ENCODE data around the gene PAK5. TPM values are rescaled to one million over a fixed set of nuclear protein-coding genes. Genes with fewer than 3 reads are reported as not detected.

PAK5 gene
- total and polyA plus RNA-seq, 4 donors, result 0.03 to 0.51 (median 0.16) TPM

- peak; percentile 64 to 83 (median 75) for DNase-seq
- Histone ChIP-seq H3K27ac (ENCODE audit: low read depth in 1 of 2, low read length in 1 of 2) (no peak overlapping the region), H3K4me1 (ENCODE audit: control insufficient read depth in 5 of 5, insufficient read depth in 5 of 5, low read length in 5 of 5) (no peaks in the 10 kb centered on the region), H3K4me3 (no peak overlapping the region), H3K36me3 (ENCODE audit: control insufficient read depth in 4 of 4, insufficient read depth in 4 of 4, low read length in 4 of 4) (no peaks in the 10 kb centered on the region), H3K9ac (ENCODE audit: insufficient read depth in 1 of 2, low read length in 2 of 2) (no peak overlapping the region), H3K9me3 (ENCODE audit: control insufficient read depth in 4 of 4, insufficient read depth in 3 of 4, low read length in 3 of 4) (no peaks in the 10 kb centered on the region), H3K27me3 (ENCODE audit: control insufficient read depth in 3 of 3, insufficient read depth in 3 of 3, low read length in 2 of 3) (no peaks in the 10 kb centered on the region)
- no peak for ATAC-seq (ENCODE audit: insufficient read depth, low FRiP score)
- WGBS, 2 donors, result 5 to 6% methylated on average over 10 of the region's 10 CpGs
- peak; percentile 59 for TF ChIP-seq CTCF (IDR thresholded peaks at IDR 0.05; ENCODE audit: control extremely low read depth, extremely low read depth)
Measured at GRCh38 chr20:9616833-9617461, 221.9 kb downstream of the PAK5 start.

- no peaks in the 10 kb centered on the region for H3K4me1 ChIP-seq (ENCODE audit: control insufficient read depth in 5 of 5, insufficient read depth in 5 of 5, low read length in 5 of 5)
- H3K27ac ChIP-seq (ENCODE audit: low read depth in 1 of 2, low read length in 1 of 2), result no peak overlapping the region
- ATAC-seq (ENCODE audit: insufficient read depth, low FRiP score) (no peak), DNase-seq (no peak)
- H3K27me3 ChIP-seq (ENCODE audit: control insufficient read depth in 3 of 3, insufficient read depth in 3 of 3, low read length in 2 of 3), result no peaks in the 10 kb centered on the region
- WGBS, 2 donors, result 80 to 83% methylated on average over 5 of the region's 5 CpGs
- no peak overlapping the region for H3K4me3 ChIP-seq
- H3K36me3 ChIP-seq (ENCODE audit: control insufficient read depth in 4 of 4, insufficient read depth in 4 of 4, low read length in 4 of 4), result no peaks in the 10 kb centered on the region
- TF ChIP-seq CTCF (IDR thresholded peaks at IDR 0.05; ENCODE audit: control extremely low read depth, extremely low read depth), result no peak
- H3K9me3 ChIP-seq (ENCODE audit: control insufficient read depth in 4 of 4, insufficient read depth in 3 of 4, low read length in 3 of 4), result no peaks in the 10 kb centered on the region
- H3K9ac ChIP-seq (ENCODE audit: insufficient read depth in 1 of 2, low read length in 2 of 2), result no peak overlapping the region
Measured at GRCh38 chr20:9616455-9616805, 222.4 kb downstream of the PAK5 start.

GRCh38 chr20:9615766-9616454 is 223.0 kb downstream of the PAK5 start:
- H3K27me3 ChIP-seq (ENCODE audit: control insufficient read depth in 3 of 3, insufficient read depth in 3 of 3, low read length in 2 of 3), result no peaks in the 10 kb centered on the region
- ATAC-seq (ENCODE audit: insufficient read depth, low FRiP score), result no peak
- TF ChIP-seq CTCF (IDR thresholded peaks at IDR 0.05; ENCODE audit: control extremely low read depth, extremely low read depth), result no peak
- no peaks in the 10 kb centered on the region for H3K9me3 ChIP-seq (ENCODE audit: control insufficient read depth in 4 of 4, insufficient read depth in 3 of 4, low read length in 3 of 4)
- H3K27ac ChIP-seq (ENCODE audit: low read depth in 1 of 2, low read length in 1 of 2), result no peak overlapping the region
- H3K9ac ChIP-seq (ENCODE audit: insufficient read depth in 1 of 2, low read length in 2 of 2), result no peak overlapping the region
- no peaks in the 10 kb centered on the region for H3K4me1 ChIP-seq (ENCODE audit: control insufficient read depth in 5 of 5, insufficient read depth in 5 of 5, low read length in 5 of 5)
- no peak for DNase-seq
- no peaks in the 10 kb centered on the region for H3K36me3 ChIP-seq (ENCODE audit: control insufficient read depth in 4 of 4, insufficient read depth in 4 of 4, low read length in 4 of 4)
- H3K4me3 ChIP-seq, result no peak overlapping the region
- 59 to 60% methylated on average over 8 of the region's 8 CpGs for WGBS, 2 donors
